Loucy (cell line): Measurements from ENCODE around the gene RNF38.

Source experiments
- EZH2phosphoT487 ChIP-seq: fragments of 200-600 bp; IDR thresholded peaks from 2 replicates; pipeline ENCODE4 v1.6.1; 2018; ENCODE audit warnings: antibody characterized with exemption, mild to moderate bottlenecking, moderate library complexity, borderline replicate concordance
- TF ChIP-seq, protein P1 (sequence below): fragments of 200-600 bp; sonication (generic); conservative IDR thresholded peaks from 2 replicates; pipeline ENCODE4 v1.5.1; 2014; ENCODE audit warnings: mild to moderate bottlenecking, antibody characterized with exemption, low read length

DNA sequence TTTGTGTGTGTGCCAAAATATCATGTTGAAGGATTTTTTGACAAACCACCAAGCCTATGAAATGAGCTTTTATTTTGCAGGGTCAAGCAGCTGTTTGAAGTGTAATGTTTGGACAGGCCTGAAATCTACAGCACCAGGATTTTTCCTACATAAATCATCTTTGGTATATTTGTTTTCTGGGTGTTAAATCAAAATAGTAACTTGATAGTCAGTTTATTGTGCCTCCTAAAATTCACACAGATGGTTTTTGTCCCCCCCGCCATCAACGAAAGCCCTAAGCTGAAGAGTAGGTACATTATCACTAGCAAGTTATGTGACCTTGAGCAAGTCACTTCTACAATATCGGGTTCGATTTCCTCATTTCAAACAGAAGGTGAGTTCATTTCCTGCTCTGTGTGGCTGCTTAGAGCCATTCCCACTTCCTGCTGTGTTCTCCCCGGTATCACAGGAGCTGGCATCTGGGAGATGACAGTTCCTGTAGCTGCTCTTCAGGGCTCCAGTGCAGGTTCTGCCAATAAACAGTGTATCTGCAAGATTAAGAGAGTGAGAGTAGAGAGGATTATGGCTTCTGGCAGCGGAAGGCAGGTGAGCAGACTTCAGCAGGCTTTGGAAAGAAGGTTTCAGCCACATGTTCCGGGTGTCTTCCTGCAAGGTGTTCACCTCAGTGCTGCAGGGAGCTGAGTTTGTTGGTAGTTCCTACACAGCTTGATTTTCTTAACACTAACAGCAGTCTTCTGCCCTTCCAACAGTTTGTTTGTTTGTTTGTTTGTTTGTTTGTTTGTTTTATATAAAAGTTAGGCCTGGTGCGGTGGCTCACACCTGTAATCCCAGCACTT, 93.4 kb downstream of the RNF38 start:
- TF ChIP-seq, protein P1, sequence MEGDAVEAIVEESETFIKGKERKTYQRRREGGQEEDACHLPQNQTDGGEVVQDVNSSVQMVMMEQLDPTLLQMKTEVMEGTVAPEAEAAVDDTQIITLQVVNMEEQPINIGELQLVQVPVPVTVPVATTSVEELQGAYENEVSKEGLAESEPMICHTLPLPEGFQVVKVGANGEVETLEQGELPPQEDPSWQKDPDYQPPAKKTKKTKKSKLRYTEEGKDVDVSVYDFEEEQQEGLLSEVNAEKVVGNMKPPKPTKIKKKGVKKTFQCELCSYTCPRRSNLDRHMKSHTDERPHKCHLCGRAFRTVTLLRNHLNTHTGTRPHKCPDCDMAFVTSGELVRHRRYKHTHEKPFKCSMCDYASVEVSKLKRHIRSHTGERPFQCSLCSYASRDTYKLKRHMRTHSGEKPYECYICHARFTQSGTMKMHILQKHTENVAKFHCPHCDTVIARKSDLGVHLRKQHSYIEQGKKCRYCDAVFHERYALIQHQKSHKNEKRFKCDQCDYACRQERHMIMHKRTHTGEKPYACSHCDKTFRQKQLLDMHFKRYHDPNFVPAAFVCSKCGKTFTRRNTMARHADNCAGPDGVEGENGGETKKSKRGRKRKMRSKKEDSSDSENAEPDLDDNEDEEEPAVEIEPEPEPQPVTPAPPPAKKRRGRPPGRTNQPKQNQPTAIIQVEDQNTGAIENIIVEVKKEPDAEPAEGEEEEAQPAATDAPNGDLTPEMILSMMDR: no peak
- no peak for TF ChIP-seq EZH2phosphoT487
